GM18502 (cell line): ENCODE data around the gene PLCXD1.
A peak's percentile ranks its signal among the peaks of the same experiment; 100 is the strongest.
"Not testable (repeated sequence)": the region's sequence is repeated elsewhere in the genome, so short reads cannot be mapped to it uniquely, and the experiment has no call there.

Experiments used
- ATAC-seq: cut with Tn5 transposase; IDR thresholded peaks from one replicate; pipeline ENCODE4 v1.9.1; 2021; ENCODE audit warnings: mild to moderate bottlenecking; ENCODE audit not compliant: unreplicated experiment, poor library complexity

Gene PLCXD1

DNA sequence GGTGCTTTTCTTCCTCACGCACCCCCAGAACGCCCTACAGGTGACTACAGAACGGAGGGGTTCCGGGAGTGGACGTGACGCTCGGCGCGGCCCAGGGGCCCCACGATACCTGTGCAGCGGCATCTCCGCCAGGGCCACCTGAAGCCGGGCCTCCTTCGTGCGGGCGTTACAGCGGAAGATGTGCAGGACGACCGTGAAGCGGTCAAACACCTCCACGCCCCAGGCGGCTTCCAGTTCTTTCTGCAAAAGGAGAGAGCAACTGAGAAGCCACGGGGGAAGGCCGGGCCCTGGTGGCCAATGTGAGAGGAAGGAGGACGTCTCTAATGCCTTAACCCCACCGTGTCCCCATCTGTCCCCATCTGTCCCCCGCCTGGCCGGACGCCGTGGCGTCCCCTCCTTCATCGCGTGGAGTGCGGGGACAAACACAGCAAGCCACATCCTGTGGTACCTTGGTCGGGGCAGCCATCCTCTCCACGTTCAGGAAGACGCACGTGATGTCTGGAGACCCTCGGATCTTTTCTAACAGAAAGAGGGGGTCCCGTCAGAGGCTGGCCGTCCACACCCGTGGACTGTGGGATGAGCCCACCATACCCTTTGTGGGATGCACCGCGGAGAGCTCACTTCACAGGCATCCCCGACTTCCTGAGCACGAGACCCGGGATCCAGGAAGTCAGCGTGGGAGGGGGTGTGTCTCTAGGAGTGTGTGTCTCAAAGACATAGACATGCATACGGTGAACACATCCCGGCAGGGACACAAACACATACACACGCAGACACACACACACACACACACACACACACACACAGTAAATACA, 33.8 kb downstream of the PLCXD1 start:
- ATAC-seq = no peak

GRCh38 chrX:316351-317325, 35.5 kb downstream of the PLCXD1 start:
- no peak for ATAC-seq

DNA sequence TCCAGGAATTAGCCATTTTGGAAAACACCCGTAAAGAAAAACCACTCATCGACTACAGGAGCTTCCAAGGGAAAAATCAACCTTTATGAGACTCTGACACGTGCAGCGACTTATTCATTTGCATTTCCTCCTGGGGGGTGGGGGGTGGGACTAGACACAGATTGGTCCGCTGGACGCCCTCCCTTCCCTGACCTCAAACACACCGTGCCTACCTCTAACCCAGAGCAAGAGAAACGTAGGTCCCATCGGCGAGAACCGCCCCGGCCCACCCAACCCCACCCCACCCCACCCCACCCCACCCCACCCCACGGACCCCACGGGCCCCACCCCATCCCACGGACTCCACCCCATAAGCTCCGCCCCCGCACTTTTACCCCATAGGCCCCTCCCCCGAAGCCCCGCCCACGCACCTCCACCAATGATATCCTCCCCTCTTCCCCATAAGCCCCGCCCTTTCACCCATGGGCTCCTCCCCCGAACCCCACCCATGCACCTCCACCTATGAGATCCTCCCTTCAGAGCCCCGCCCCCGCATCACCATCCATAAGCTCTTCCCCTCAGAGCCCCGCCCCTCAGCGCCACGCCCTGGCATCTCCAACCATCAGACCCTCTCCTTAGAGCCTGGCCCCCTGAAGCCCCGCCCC, 36.4 kb downstream of the PLCXD1 start:
- ATAC-seq = no peak

DNA sequence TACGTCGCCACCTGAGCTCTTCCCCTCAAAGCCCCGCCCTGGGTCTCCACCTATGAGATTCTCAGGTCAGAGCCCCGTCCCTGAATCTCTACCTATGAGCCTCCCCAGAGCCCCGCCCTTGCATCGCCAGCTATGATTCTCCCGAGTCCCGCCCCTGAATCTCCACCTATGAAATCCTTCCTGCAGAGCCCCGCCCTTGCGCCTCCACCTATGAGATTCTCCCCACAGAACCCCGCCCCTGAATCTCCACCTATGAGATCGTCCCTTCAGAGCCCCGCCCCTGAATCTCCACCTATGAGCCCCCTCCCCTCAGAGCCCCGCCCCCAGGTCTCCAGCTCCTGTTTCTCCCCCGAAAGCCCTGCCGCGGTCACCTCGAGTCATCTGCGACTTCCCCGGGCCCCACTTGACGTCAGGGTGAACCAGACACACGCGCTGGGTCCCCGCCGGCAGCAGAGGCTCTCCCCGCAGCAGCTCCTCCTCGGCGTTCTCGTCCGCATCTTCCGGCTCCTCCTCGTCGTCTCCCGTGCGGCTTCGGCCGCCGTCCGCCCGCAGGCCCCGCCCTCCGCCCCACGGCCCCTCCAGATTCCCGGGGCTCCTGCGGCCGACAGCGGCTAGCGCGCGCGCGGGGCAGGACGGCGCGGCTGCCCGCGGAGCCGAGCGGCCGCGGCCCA, 37.0 kb downstream of the PLCXD1 start:
- ATAC-seq = peak; percentile 72

DNA sequence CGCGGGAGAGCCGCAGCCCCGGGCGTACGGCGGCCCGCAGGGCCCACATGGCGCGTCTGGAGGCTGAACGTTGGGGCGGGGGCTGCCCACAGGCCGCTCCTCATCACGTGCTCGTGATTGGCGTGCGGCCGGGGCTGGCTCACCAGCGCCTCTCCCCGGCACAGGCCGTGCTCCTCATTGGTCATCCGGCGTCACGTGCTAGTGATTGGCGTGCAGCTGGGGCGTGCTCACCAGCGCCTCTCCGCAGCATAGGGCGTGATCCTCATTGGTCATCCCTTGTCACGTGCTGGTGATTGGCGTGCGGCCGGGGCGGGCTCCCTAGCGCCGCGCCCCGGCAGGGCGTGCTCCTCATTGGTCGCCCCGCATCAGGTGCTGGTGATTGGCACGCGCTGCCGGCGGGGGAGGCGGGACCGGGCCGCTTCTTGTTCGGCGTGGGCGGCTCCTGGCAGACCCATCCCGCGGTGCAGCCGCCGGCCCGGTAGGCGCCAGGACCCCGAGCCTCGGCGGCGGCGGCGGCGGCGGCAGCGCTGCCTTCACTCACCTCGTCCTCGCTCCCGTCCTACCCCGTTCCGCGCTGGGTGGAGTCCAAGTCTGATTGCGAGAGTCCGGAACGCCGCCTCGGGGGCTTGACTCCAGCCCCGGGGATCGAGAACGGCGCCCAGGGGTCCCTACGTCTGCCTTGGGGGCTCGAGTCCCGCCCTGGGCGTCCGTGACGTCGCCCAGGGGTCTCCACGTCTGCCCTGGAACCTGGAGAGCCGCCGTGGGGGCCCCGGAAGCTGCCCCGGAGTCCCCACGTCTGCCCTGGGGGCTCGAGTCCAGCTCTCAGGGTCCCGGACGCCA, 37.8 kb downstream of the PLCXD1 start, which contains the start of gene GTPBP6:
TSS of gene GTPBP6 (minus strand) at position 58 of the 840 bp plus-strand sequence. CDS start at position 49, 9 bp downstream.
- ATAC-seq = peak; percentile 80

DNA sequence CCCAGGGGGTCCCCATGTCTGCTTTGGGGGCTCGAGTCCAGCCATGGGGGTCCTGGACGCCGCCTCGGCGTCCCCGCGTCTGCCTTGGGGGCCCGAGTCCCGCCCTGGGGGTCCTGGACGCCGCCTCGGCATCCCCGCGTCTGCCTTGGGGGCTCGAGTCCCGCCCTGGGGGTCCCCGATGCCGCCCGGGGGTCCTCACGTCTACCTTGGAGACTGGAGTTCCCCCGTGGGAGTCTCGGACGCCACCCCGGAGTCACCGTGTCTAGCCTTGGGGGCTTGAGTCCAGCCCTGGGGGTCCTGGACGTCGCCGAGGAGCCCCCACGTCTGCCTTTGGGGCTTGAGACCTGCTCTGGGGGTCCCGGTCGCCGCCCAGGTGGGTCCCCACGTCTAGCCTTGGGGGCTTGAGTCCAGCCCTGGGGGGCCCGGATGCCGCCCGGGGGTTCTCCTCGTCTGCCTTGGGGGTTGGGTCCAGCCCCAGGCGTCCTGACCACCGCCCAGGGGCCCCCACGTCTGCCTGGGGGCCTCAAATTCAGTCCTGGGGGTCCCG, 38.5 kb downstream of the PLCXD1 start:
- ATAC-seq = no peak

GRCh38 chrX:320126-320783, 39.1 kb downstream of the PLCXD1 start:
- ATAC-seq = no peak

DNA sequence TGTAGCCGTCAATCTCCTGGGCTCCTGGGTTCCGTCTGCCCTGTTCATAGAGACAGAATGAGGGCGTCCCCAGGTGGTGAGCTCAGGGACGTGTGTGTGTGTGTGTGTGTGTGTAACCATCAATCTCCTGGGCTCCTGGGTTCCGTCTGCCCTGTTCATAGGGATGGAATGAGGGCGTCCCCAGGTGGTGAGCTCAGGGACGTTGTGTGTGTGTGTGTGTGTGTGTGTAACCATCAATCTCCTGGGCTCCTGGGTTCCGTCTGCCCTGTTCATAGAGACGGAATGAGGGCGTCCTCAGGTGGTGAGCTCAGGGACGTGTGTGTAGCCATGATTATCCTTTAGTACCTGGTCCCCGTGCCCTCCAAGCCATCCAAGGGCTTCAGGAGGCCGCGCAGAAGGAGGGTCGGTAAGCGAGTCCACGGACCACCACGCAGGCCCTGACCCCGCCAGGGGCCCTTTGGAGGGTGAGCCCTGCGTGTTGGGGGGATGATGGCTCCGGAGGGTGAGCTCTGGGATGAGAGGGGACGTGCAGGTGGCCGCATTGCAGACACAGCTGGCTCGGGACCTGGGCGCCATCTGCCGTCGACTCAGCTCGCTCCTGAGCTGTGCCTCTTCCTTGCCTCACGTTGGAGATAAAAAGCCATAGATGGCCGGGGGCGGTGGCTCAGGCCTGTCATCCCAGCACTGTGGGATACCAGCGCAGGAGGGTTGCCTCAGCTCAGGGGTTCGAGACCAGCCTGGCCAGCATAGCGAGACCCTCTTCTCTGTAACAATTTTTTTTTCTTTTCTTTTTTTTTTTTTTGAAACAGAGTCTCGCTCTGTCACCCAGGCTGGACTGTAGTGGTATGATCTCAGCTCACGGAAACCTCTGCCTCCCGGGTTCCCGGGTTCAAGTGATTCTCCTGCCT, 42.8 kb downstream of the PLCXD1 start:
- no peak for ATAC-seq

DNA sequence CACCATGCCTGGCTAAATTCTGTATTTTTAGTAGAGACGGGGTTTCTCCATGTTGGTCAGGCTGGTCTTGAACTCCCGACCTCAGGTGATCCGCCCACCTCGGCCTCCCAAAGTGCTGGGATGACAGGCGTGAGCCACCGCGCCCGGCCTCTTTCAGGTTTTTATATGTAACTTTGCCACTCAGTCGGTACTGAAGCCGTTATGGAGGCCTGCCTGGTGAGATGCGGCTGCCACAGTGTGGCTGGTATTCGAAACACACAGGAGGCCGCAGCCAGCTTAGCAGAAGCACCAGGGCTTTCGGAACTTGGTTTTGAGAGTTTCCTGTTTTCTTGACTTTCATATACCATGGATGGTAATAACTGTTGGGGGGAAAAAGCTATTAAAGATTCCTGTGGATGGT, 43.5 kb downstream of the PLCXD1 start:
- not testable (repeated sequence) for ATAC-seq

- ATAC-seq = no peak
Measured at GRCh38 chrX:327660-328126, 46.5 kb downstream of the PLCXD1 start.

DNA sequence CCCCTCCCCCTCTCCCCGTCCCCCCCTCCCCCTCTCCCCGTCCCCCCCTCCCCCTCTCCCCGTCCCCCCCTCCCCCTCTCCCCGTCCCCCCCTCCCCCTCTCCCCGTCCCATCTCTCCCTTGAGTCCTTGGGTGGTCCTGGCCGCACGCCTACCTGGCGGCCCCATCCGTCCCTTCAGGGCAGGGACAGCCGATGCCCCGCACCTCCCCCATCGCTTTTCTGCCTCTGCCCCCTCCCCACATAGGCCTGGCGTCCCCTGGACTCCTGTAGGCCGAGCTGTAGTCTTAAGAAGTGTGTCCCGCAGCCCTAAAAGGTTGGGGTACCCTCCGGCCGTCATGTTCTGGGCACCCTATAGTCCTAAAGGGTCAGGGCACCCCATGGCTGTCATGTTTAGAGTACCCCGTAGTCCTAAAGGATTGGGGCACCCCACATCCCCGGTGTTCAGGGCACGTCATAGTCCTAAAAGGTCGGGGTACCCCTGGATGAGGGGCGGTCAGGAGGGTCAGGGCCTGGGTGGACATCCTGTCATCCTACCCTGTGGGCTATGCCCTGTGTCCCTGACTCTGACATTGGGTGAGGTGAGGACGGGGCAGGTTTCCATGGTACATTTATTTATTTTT, 48.2 kb downstream of the PLCXD1 start:
- ATAC-seq = no peak

GRCh38 chrX:330141-330725, 49.1 kb downstream of the PLCXD1 start:
- not testable (repeated sequence) for ATAC-seq

DNA sequence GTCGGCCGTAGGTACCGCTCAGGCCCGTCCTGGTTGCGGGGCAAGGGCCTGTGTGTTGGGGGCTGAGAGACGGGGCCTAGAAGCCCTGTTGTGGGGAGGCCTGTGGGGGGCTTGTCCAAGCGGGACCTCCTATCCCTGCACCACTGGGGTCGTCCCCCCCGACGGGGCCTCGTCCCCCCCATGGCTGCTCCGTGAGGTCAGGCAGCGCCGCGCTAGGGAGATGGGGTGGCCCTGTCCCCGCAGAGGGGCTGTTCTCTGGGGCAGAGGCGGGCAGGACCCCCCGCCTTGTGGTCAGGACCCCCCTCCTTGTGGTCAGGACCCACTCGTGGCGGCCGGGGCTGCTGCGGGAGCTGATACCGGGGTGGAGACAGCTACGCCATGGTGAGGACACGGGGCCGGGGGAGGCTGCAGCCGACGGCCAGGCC, 49.6 kb downstream of the PLCXD1 start:
- ATAC-seq = no peak

- no peak for ATAC-seq
Measured at GRCh38 chrX:331151-331824, 50.1 kb downstream of the PLCXD1 start.

GRCh38 chrX:331825-332495, 50.8 kb downstream of the PLCXD1 start:
- ATAC-seq = no peak
